ENCODE results near the gene BCL2L15. TPM values are rescaled to one million over a fixed set of nuclear protein-coding genes. Genes with fewer than 3 reads are reported as not detected.
"Not testable (repeated sequence)": the region's sequence is repeated elsewhere in the genome, so short reads cannot be mapped to it uniquely, and the experiment has no call there.

BCL2L15 gene
- total RNA-seq, 1 experiment from 2014 or later: 0.57 TPM

GRCh38 chr1:113871597-113872113 is 15.7 kb downstream of the BCL2L15 start, which contains the start of gene PTPN22:
PTPN22 (minus strand) TSS chr1:113871712.
- peak; percentile 79 for DNase-seq (ENCODE audit: low spot score)

- no peak for DNase-seq (ENCODE audit: low spot score)
Observed at GRCh38 chr1:113870778-113871177, 16.6 kb downstream of the BCL2L15 start.

GRCh38 chr1:113868387-113869083 is 18.8 kb downstream of the BCL2L15 start:
- DNase-seq (ENCODE audit: low spot score): peak; percentile 23

GRCh38 chr1:113861641-113862040 is 25.7 kb downstream of the BCL2L15 start:
- DNase-seq (ENCODE audit: low spot score): no peak

- DNase-seq (ENCODE audit: low spot score): peak; percentile 72
Observed at GRCh38 chr1:113860891-113861290, 26.5 kb downstream of the BCL2L15 start.

- no peak for DNase-seq (ENCODE audit: low spot score)
Observed at GRCh38 chr1:113859478-113860175, 27.8 kb downstream of the BCL2L15 start.

GRCh38 chr1:113858982-113859381 is 28.4 kb downstream of the BCL2L15 start:
- DNase-seq (ENCODE audit: low spot score): no peak

GRCh38 chr1:113858418-113858817 is 29.0 kb downstream of the BCL2L15 start:
- DNase-seq (ENCODE audit: low spot score): no peak

GRCh38 chr1:113857776-113858175 is 29.6 kb downstream of the BCL2L15 start:
- DNase-seq (ENCODE audit: low spot score): no peak

- DNase-seq (ENCODE audit: low spot score): no peak
Observed at GRCh38 chr1:113856401-113856790, 31.0 kb downstream of the BCL2L15 start.

- no peak for DNase-seq (ENCODE audit: low spot score)
Observed at GRCh38 chr1:113855630-113856400, 31.6 kb downstream of the BCL2L15 start.

- DNase-seq (ENCODE audit: low spot score): no peak
Observed at GRCh38 chr1:113854234-113854633, 33.1 kb downstream of the BCL2L15 start.

GRCh38 chr1:113852694-113853093 is 34.7 kb downstream of the BCL2L15 start:
- DNase-seq (ENCODE audit: low spot score): not testable (repeated sequence)

GRCh38 chr1:113850127-113850796 is 37.1 kb downstream of the BCL2L15 start:
- DNase-seq (ENCODE audit: low spot score): no peak

- no peak for DNase-seq (ENCODE audit: low spot score)
Observed at GRCh38 chr1:113849072-113849471, 38.3 kb downstream of the BCL2L15 start.

GRCh38 chr1:113846391-113847035 is 40.9 kb downstream of the BCL2L15 start:
- no peak for DNase-seq (ENCODE audit: low spot score)

- DNase-seq (ENCODE audit: low spot score): no peak
Observed at GRCh38 chr1:113836534-113836933, 50.8 kb downstream of the BCL2L15 start.

GRCh38 chr1:113835686-113836290 is 51.6 kb downstream of the BCL2L15 start:
- peak; percentile 36 for DNase-seq (ENCODE audit: low spot score)

- no peak for DNase-seq (ENCODE audit: low spot score)
Observed at GRCh38 chr1:113834716-113835115, 52.7 kb downstream of the BCL2L15 start.

Data from A172 (cell line).